GM12873 (cell line): ENCODE results near the gene SMPD2.

Experiments
- TF ChIP-seq, protein P1 (sequence below): IDR thresholded peaks from 2 replicates; pipeline ENCODE4 v1.5.1; 2012; ENCODE audit warnings: low read depth, mild to moderate bottlenecking, moderate library complexity, low read length, control low read depth; ENCODE audit not compliant: insufficient read depth; ENCODE audit errors: missing control alignments

SMPD2 gene

DNA sequence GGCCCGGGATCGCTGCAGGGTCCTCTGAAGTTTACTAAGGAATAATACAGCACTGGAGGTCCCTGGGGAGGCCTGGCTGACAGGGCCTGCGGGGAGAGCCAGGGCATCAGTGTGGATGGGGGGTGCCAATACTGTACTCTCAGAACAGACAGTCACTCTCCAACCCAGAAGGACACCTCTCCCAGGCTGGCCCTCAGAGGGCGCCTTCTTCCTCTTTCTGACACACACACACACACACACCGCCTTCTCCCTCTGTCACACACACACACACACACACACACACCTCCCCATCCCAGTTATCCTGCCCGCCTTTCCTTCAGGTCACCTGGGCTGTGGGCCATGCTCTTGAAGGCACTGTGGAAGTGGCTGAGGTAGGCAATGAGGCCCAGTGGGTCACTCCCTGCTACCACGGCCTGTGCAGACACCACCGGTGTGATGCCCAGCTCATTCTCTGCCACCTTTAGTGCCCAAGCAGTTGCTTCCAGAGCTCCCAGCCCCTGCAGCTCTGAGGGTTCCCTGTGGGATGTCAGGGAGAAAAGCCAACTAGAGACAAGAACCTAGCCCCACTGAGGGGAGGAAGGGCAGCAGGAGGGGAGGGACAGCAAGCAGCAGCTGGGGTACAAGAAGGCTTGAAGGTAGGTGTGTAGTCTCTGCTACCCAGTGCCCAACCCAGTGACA lies 7.5 kb downstream of the SMPD2 start:
- TF ChIP-seq, protein P1, sequence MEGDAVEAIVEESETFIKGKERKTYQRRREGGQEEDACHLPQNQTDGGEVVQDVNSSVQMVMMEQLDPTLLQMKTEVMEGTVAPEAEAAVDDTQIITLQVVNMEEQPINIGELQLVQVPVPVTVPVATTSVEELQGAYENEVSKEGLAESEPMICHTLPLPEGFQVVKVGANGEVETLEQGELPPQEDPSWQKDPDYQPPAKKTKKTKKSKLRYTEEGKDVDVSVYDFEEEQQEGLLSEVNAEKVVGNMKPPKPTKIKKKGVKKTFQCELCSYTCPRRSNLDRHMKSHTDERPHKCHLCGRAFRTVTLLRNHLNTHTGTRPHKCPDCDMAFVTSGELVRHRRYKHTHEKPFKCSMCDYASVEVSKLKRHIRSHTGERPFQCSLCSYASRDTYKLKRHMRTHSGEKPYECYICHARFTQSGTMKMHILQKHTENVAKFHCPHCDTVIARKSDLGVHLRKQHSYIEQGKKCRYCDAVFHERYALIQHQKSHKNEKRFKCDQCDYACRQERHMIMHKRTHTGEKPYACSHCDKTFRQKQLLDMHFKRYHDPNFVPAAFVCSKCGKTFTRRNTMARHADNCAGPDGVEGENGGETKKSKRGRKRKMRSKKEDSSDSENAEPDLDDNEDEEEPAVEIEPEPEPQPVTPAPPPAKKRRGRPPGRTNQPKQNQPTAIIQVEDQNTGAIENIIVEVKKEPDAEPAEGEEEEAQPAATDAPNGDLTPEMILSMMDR: no peak

DNA sequence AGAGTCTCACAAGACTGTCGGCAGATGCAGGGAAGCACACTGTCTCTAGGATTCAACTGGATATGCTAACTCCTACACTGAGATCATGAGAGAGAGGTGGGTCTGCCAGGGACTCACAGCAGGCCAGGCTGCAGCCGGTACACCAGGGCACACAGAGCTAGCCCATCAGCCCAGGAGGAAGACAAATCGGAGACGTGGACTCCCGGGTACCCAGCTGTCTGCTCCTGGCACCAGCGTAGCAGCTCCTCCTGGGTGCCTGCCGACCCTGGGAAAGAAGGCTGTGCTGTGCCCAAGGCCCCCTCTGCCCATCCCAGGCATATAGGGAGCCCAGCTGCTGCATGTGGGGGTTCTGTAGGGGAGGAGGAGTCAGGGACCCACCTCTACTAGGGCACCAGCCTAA lies 8.1 kb downstream of the SMPD2 start:
- TF ChIP-seq, protein P1: no peak

DNA sequence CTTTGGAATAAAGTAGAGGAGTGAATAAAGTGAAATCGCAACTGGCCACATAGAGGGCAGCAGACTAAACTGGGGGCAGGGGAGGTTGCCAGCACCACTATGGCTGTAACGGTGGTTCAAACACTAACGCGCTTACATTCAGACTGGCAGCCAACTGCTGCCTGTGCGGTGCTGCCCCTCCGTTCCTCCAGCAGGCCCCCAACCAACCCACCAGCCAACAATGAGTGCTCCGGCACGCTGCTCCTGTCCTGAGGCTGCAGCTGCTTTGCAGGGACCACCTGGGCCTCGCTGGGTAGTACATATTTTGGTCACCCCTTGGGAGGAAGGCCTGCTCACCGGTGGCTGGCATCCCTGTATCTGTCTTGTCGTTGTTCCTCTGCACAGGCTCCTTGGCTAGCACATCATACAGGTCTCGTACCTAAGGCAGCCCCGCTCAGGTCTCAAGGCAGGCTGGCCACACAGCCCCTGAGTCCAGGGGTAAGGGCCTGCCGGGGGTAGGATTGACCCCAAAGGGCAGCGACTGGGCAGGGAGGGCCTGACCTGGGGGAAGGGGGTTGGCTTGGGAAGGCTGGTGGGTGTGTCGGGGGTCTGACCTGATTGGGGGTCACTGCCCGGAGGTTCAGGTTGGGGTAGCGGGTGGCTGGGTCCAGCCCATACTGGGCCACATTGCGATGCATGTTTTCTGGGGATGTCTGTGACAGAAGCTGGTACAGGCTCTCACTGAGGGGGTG lies 8.7 kb downstream of the SMPD2 start:
- TF ChIP-seq, protein P1: no peak

DNA sequence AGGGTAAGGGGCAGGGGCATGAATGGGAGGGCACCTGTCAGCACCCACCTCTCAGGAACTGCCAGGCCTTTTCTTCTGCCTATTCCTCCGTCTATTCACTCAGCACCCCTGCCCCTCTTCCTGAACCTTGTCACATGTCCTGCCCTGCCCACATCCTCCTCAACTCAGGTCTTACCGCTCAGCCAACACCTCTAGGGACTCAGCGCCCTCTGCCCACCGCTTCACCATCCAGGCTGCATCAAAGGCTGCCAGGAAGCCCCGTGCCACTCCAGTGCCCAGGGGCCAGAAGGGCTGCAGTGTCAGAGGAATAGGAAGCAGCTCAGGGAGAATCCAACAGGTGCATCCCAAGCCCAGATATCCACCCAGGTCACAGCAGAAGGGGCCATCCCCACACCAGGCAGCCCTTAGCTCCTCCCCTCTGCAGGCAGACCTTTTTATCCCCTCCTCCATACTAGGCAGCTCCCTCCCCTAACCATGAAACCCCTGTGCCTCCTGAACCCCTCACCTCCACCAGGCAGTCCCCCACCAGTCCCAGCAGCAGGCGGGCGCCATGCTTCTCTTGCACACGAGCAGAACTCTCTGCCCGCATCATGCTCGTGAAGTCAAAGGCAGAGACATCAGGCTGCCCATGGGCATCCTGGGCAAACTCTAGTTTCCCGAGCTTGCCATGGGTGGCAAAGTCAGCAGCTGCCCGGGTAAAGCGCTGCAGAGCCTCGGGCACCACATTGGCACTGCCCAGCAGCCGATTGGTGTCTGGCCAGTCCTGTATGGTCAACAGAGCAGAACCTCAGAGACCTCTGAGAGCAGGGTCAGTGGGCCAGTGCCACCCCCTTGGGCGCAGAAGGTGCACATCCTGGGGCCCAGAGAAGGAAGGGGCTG lies 9.5 kb downstream of the SMPD2 start:
- TF ChIP-seq, protein P1: no peak

DNA sequence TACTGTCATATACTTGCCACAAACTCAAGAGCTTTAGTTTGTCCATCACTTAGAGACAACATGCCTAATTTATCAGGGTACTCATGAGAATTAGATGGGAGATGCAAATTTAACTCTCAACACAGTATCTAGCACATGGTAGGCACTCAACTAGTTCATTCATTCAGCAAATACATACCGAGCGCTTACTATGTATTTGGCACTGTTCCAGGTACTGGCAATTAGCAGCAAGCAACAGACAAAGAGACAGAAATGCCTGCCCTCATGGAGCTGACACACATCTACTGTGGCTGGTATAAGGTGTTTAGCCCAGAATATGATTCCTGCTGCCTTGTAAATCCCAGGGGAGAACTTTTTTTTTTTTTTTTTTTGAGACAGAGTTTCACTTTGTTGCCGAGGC lies 10.3 kb downstream of the SMPD2 start:
- TF ChIP-seq, protein P1: no peak

DNA sequence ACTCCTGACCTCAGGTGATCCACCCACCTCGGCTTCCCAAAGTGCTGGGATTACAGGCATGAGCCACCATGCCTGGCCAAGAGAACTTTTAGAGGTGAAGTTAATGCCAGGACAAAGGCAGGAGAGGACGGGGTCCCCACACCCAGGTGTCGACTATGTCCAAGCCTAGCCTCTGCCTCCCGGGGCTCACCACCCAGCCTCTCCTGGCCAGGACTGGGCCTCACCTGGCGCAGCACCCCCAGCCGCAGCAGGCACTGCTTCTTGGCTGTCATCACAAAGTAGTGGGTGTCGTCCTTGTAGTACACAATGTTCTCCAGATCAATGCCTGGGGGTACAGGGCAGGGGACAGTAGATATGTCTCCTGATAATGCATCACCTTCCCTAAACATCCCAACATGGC lies 10.9 kb downstream of the SMPD2 start:
- TF ChIP-seq, protein P1: no peak

DNA sequence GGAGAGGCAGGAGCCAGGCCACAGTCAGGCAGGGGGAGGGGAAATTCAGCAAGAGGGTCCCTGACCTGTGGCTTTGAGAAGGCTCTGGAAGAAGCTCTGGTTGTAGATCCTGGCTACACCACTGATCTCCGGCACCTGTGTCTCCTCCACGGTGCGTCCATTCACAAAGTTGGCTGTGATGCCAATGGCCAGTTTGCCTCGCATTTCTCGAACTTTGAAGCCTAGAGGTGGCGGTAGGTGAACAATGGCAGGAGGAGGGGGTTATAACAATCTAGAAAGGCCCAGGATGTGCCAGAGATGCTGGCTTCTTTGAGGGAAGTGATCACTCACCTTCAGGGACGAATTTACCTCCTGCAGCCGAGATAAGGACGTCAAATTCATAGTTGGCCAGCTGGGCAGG lies 11.7 kb downstream of the SMPD2 start:
- TF ChIP-seq, protein P1: no peak
